H9 (cell line): ENCODE results near the gene MEX3C. TPM values are rescaled to one million over a fixed set of nuclear protein-coding genes. Genes with fewer than 3 reads are reported as not detected.

Experiments
- DNase-seq: peaks from one replicate; pipeline ENCODE4 v3.0.0-alpha.2; 2017
- H2AFZ ChIP-seq: one replicate; pipeline ENCODE4 v1.6.1; 2013; ENCODE audit warnings: mild to moderate bottlenecking, low read length, control low read depth, moderate library complexity
- H2AK5ac ChIP-seq: 2 replicates; pipeline ENCODE4 v1.6.1; 2013; ENCODE audit warnings: low read length, control low read depth, mixed read lengths; ENCODE audit not compliant: insufficient read length
- H2BK120ac ChIP-seq: one replicate; pipeline ENCODE4 v1.6.1; 2013; ENCODE audit warnings: low read depth, mild to moderate bottlenecking, low read length, control low read depth, inconsistent platforms; ENCODE audit not compliant: poor library complexity, severe bottlenecking
- H2BK12ac ChIP-seq: 2 replicates; pipeline ENCODE4 v1.6.1; 2013; ENCODE audit warnings: low read length, control low read depth, mixed read lengths, low read depth; ENCODE audit not compliant: insufficient read length
- H2BK15ac ChIP-seq: 2 replicates; pipeline ENCODE4 v1.6.1; 2013; ENCODE audit warnings: low read depth, low read length, control low read depth
- H2BK20ac ChIP-seq: one replicate; pipeline ENCODE4 v1.6.1; 2013; ENCODE audit warnings: low read depth, mild to moderate bottlenecking, low read length, control low read depth, inconsistent platforms; ENCODE audit not compliant: poor library complexity, severe bottlenecking
- H2BK5ac ChIP-seq: 2 replicates; pipeline ENCODE4 v1.6.1; 2013; ENCODE audit warnings: low read length, control low read depth, mixed read lengths; ENCODE audit not compliant: insufficient read length
- H3K14ac ChIP-seq: 2 replicates; pipeline ENCODE4 v1.6.1; 2013; ENCODE audit warnings: low read length, control low read depth; ENCODE audit not compliant: insufficient read depth
- H3K18ac ChIP-seq: 2 replicates; pipeline ENCODE4 v1.6.1; 2013; ENCODE audit warnings: low read depth, mild to moderate bottlenecking, mixed read lengths, low read length, control low read depth; ENCODE audit not compliant: insufficient read length
- H3K23ac ChIP-seq: 2 replicates; pipeline ENCODE4 v1.6.1; 2013; ENCODE audit warnings: low read length, control low read depth, mixed read lengths, low read depth; ENCODE audit not compliant: insufficient read length
- H3K23me2 ChIP-seq: 2 replicates; pipeline ENCODE4 v1.6.1; 2013; ENCODE audit warnings: low read depth, mild to moderate bottlenecking, mixed read lengths, low read length, control low read depth; ENCODE audit not compliant: insufficient read length, poor library complexity, severe bottlenecking
- H3K27ac ChIP-seq: 2 replicates; pipeline ENCODE4 v1.5.1; 2013; ENCODE audit warnings: low read length, control low read depth, mixed read lengths, low read depth; ENCODE audit not compliant: insufficient read length
- H3K27me3 ChIP-seq: 2 replicates; pipeline ENCODE4 v1.6.1; 2013; ENCODE audit warnings: low read length, control low read depth, inconsistent platforms; ENCODE audit not compliant: insufficient read depth
- H3K4ac ChIP-seq: 2 replicates; pipeline ENCODE4 v1.6.1; 2013; ENCODE audit warnings: low read depth, mild to moderate bottlenecking, control low read depth, inconsistent platforms, low read length, moderate library complexity
- H3K4me1 ChIP-seq: 2 replicates; pipeline ENCODE4 v1.6.1; 2013; ENCODE audit warnings: low read length, control low read depth, inconsistent platforms; ENCODE audit not compliant: insufficient read depth
- H3K4me2 ChIP-seq: 2 replicates; pipeline ENCODE4 v1.6.1; 2013; ENCODE audit warnings: low read length, control low read depth, mixed read lengths; ENCODE audit not compliant: insufficient read length, insufficient read depth
- H3K56ac ChIP-seq: 2 replicates; pipeline ENCODE4 v1.6.1; 2013; ENCODE audit warnings: low read depth, mild to moderate bottlenecking, mixed read lengths, low read length, control low read depth; ENCODE audit not compliant: insufficient read length
- H3K79me1 ChIP-seq: 2 replicates; pipeline ENCODE4 v1.6.1; 2013; ENCODE audit warnings: low read depth, mild to moderate bottlenecking, moderate library complexity, low read length, control low read depth, inconsistent platforms; ENCODE audit not compliant: insufficient read depth, poor library complexity, severe bottlenecking
- H3K79me2 ChIP-seq: 2 replicates; pipeline ENCODE4 v1.6.1; 2013; ENCODE audit warnings: low read length, control low read depth, inconsistent platforms; ENCODE audit not compliant: insufficient read depth
- H3K9ac ChIP-seq: 2 replicates; pipeline ENCODE4 v1.6.1; 2013; ENCODE audit warnings: low read length, control low read depth, mixed read lengths; ENCODE audit not compliant: insufficient read length; ENCODE audit errors: extremely low read depth
- H3K9me3 ChIP-seq: one replicate; pipeline ENCODE4 v1.6.1; 2013; ENCODE audit warnings: low read depth, low read length, inconsistent platforms; ENCODE audit not compliant: control insufficient read depth
- H3T11ph ChIP-seq: one replicate; pipeline ENCODE4 v1.6.1; 2013; ENCODE audit warnings: mild to moderate bottlenecking, low read length, control low read depth, inconsistent platforms
- H4K20me1 ChIP-seq: one replicate; pipeline ENCODE4 v1.6.1; 2013; ENCODE audit not compliant: control insufficient read depth, insufficient read length, insufficient read depth
- H4K5ac ChIP-seq: 2 replicates; pipeline ENCODE4 v1.6.1; 2013; ENCODE audit warnings: low read depth, mild to moderate bottlenecking, mixed read lengths, low read length, control low read depth; ENCODE audit not compliant: insufficient read length
- H4K8ac ChIP-seq: replicated peaks from 2 replicates; pipeline ENCODE4 v1.6.1; 2013; ENCODE audit warnings: low read length, control low read depth, mixed read lengths, low read depth; ENCODE audit not compliant: insufficient read length
- H4K91ac ChIP-seq: 2 replicates; pipeline ENCODE4 v1.6.1; 2013; ENCODE audit warnings: low read depth, mild to moderate bottlenecking, moderate library complexity, mixed read lengths, low read length, control low read depth; ENCODE audit not compliant: insufficient read length
- H3K27ac Mint-ChIP-seq, 3 experiments: 2 replicates in 2 of 3; 3 replicates in 1 of 3; pipeline ENCODE4 v1.8.0; 2020 to 2021; ENCODE audit warnings: mixed read lengths in 3 of 3, mild to moderate bottlenecking in 1 of 3, moderate library complexity in 1 of 3
- H3K27me3 Mint-ChIP-seq: 2 replicates; pipeline ENCODE4 v1.8.0; 2021; ENCODE audit warnings: low read depth, mild to moderate bottlenecking, moderate library complexity, mixed read lengths
- H3K36me3 Mint-ChIP-seq, 3 experiments: 2 replicates in 2 of 3; 3 replicates in 1 of 3; pipeline ENCODE4 v1.8.0; 2020 to 2021; ENCODE audit warnings: low read depth in 3 of 3, mixed read lengths in 3 of 3; ENCODE audit not compliant: insufficient read depth in 1 of 3
- H3K4me1 Mint-ChIP-seq, 2 experiments: 2 replicates each; pipeline ENCODE4 v1.8.0; 2020; ENCODE audit warnings: mixed read lengths in 2 of 2
- H3K4me3 Mint-ChIP-seq, 2 experiments: 2 replicates in 1 of 2; 3 replicates in 1 of 2; pipeline ENCODE4 v1.8.0; 2020 to 2021; ENCODE audit warnings: mild to moderate bottlenecking in 2 of 2, mixed read lengths in 2 of 2, moderate library complexity in 1 of 2
- H3K9me3 Mint-ChIP-seq, 2 experiments: 2 replicates in 1 of 2; 3 replicates in 1 of 2; pipeline ENCODE4 v1.8.0; 2020; ENCODE audit warnings: mild to moderate bottlenecking in 2 of 2, mixed read lengths in 2 of 2, moderate library complexity in 1 of 2
- CTCF ChIP-seq: fragments of 200-600 bp; sonication (generic); conservative IDR thresholded peaks from 3 replicates; pipeline ENCODE4 v1.8.0; 2021; ENCODE audit warnings: antibody characterized with exemption, mild to moderate bottlenecking
- WGBS: extraction: QIAGEN DNeasy Blood & Tissue Kit; methylation state at CpG from one replicate; pipeline ENCODE4 v1.1.7; 2013; ENCODE audit warnings: missing lambda C conversion rate, low lambda C conversion rate, mixed read lengths; ENCODE audit not compliant: insufficient read length; ENCODE audit errors: extremely low coverage; 5-methylcytosine and 5-hydroxymethylcytosine counted together
- total RNA-seq: library from RNA; stranded (reverse); gene quantifications from 2 replicates; pipeline ENCODE4 v1.2.1, GENCODE V29; 2021

The MEX3C gene
- total RNA-seq, 1 experiment from 2014 or later = 98.1 TPM

GRCh38 chr18:51151568-51152511 lies 45.6 kb downstream of the MEX3C start:
- Mint-ChIP-seq H3K27ac (0 out of 7 replicates have a peak overlapping the region, but pooled peaks of 1 of the 3 experiments have one; percentile 50), H3K9me3 (no peaks in the 10 kb centered on the region; a peak in 1 of 5 replicates), H3K36me3 (peaks cover 0 to 4% (median 4%) of the 10 kb centered on the region in 3 experiments; a peak in 2 of 7 replicates), H3K4me1 (peaks cover 4 to 5% of the 10 kb centered on the region in 2 experiments), H3K4me3 (no peak overlapping the region), H3K27me3 (no peaks in the 10 kb centered on the region)
- no peaks in the 10 kb centered on the region for H3K27me3 ChIP-seq
- H4K5ac ChIP-seq = no peak overlapping the region
- no peak overlapping the region for H3K4me2 ChIP-seq
- no peak overlapping the region for H2BK15ac ChIP-seq
- no peaks in the 10 kb centered on the region for H4K20me1 ChIP-seq
- H2BK12ac ChIP-seq = no peak overlapping the region
- H3K23ac ChIP-seq = no peak overlapping the region
- no peaks in the 10 kb centered on the region for H3K9me3 ChIP-seq
- no peak overlapping the region for H3K14ac ChIP-seq
- H3K4me1 ChIP-seq = no peaks in the 10 kb centered on the region
- peak; percentile 23 for DNase-seq
- H3K4ac ChIP-seq = no peak overlapping the region
- no peak overlapping the region for H3K18ac ChIP-seq
- no peak overlapping the region for H3T11ph ChIP-seq
- H3K79me1 ChIP-seq = no peaks in the 10 kb centered on the region
- WGBS = no CpG with 5 or more reads among the region's 26 CpGs
- no peaks in the 10 kb centered on the region for H3K23me2 ChIP-seq
- no peak overlapping the region for H2BK20ac ChIP-seq
- H3K79me2 ChIP-seq = no peaks in the 10 kb centered on the region
- H3K27ac ChIP-seq = no peak overlapping the region
- TF ChIP-seq CTCF = no peak
- H2BK5ac ChIP-seq = no peak overlapping the region
- H3K9ac ChIP-seq = no peak overlapping the region
- H4K8ac ChIP-seq = no peak overlapping the region
- H2BK120ac ChIP-seq = no peak overlapping the region
- no peak overlapping the region for H2AK5ac ChIP-seq
- H2AFZ ChIP-seq = no peak overlapping the region
- H4K91ac ChIP-seq = no peak overlapping the region
- no peak overlapping the region for H3K56ac ChIP-seq
